ENCODE data around the gene TOMM40L.
A peak's percentile ranks its signal among the peaks of the same experiment; 100 is the strongest.

TOMM40L gene

DNA sequence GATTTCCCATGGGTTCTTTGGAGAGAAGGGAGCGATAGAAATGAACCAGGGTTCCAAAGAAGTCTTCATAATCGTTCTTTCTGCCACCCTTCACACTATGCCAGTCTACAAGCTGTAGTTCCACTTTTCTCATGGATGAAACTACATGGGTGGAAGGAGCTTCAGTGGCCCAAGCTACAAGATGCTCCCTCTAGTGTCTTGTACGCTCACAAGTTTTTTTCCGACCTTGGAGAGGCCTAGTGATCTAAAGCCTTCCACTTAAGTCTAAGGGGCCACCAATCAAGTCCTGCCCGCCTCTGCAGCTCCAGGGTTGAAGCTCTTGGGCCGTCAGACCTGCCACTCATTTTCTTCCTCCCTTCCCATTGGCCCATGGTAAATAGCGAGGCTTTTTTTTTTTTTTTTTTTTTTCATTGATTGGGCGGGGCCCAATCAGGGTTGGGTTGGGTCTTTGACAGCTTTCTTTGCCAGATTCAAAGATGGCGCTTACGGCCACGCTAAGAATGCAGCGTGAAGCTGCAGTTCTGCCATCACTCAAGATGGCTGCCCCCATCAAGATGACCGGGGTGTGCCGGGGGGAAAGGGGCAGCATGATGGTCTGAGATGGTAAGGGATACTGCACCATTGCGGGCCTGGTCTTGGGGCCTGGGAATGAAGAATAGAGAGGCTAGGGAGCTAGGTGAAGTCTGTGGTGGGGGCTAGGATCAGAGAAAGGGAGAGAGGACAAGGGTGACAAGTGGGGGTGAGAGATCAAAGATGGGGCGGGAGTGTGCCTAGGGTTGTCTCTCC lies at the start of gene TOMM40L:
TOMM40L (plus strand) TSS at position 527 of the 786 bp plus-strand sequence. CDS start 430 bp downstream, outside the sequence.
- peak; percentile 78 for DNase-seq (ENCODE audit: low read depth)

DNA sequence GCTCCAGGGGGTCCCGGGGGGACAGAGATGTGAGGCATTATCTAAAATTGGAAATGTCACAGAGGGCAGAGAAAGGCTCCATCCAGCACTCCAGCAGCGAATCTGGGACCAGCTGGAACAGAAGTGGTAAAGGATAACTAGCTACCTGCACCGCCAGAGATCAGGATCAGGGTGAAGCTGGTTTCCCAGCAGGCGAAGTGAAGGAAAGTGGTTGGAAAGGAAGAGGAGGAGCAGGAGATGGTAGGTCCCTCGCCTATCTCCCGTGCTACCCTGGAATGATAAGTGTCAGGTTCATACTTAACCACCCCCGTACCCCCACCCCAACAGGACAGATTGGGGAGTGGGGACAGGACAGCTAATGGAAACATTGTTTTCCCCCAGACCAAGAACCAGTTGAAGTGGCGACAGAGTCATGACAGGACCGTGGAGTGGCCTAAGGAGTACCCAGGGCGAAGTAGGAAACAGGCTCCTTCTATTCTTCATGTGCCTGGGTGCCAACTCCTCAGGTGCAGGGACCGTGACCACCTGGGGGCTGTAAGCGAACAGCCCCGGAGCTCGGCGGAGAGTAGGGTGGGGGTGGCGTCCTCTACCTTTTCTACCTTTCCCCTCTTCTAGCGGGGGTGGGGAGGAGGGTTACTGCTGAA lies 49.3 kb upstream of the TOMM40L start:
- DNase-seq (ENCODE audit: low read depth) = no peak

DNA sequence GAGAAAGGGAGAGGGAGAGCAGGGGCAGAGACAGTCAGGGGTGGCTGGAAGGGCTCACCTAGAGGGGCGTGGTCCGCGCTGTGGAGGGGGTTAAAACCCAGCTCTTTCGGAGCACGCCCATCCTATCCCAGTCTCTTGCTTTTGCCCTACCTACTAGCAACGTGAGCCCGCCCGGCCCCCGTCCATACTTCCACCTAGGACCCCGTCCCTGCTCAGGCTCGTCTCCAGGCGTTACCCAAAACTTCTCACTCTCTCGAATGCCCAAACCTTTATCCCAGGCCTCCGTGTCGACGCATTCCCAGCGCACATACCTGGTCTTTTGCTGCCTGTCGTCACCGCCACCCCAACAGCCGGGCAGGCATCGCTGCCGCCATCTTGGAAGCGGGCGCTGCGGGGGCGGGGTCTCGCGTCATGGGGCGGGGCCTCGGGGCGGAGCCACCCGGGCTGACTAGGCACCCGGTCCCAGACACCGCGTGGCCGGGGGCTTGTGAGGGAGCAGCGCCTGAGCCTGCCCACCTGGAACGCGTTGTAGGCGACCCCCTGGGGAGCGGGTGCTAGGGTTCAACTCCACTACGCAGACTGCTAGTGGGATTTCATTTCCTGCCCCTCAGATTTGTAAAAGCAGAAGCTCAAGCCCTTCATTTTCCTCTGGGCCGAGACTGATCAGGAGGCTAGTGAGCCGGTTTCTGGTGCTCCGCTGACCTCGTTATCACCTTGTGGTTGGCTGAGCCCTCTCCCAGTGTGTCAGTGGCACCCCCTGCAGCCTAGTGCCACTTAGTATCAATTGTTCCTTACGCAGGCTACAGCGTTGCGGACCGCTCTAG lies 48.5 kb upstream of the TOMM40L start, which contains the start of gene B4GALT3:
B4GALT3 (minus strand) TSS at position 396 of the 824 bp plus-strand sequence. CDS start 1,447 bp downstream, outside the sequence.
- peak; percentile 88 for DNase-seq (ENCODE audit: low read depth)

- DNase-seq (ENCODE audit: low read depth) = no peak
Measured at GRCh38 chr1:161177936-161178244, 48.0 kb upstream of the TOMM40L start.

DNA sequence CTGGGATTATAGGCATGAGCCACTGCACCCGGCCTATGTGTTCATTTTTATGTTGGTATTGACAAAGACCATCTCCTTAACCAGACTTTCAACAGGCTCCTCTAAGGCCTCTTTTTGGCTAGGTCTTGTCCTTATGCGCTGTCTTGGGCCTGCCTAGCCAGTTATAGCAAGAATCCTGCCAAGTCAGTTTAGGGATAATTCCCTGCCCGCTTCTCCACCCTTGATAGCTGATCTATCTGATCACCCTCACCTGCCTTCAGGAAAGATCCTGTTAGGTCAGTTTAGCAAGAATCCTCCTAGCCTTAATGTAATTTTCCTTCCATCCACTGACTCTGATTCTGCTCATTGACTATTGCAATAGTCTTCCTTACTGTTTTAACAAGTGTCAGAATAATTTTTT lies 46.2 kb upstream of the TOMM40L start:
- DNase-seq (ENCODE audit: low read depth) = no peak

- no peak for DNase-seq (ENCODE audit: low read depth)
Measured at GRCh38 chr1:161180639-161181038, 45.2 kb upstream of the TOMM40L start.

GRCh38 chr1:161182214-161182613 lies 43.6 kb upstream of the TOMM40L start:
- no peak for DNase-seq (ENCODE audit: low read depth)

DNA sequence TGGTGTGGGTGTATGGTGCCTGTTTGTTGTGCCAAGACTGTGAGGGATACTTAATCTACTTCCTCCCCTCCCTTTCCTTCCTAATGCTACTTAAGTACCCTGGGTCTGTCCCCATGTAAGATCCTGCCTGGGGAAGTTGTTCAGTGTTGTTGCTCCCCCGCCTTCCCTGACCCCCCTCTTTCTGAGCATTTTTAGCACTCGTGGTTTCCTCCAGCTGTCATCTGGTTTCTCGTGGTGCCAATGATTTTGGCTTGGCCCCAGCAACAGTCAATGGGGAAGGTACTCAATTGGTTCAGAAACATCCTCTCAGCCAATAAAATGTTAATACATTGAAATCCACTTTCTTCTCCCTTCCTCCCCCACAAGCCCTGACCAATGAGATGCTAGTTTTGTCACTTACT lies 40.6 kb upstream of the TOMM40L start:
- peak; percentile 56 for DNase-seq (ENCODE audit: low read depth)

DNA sequence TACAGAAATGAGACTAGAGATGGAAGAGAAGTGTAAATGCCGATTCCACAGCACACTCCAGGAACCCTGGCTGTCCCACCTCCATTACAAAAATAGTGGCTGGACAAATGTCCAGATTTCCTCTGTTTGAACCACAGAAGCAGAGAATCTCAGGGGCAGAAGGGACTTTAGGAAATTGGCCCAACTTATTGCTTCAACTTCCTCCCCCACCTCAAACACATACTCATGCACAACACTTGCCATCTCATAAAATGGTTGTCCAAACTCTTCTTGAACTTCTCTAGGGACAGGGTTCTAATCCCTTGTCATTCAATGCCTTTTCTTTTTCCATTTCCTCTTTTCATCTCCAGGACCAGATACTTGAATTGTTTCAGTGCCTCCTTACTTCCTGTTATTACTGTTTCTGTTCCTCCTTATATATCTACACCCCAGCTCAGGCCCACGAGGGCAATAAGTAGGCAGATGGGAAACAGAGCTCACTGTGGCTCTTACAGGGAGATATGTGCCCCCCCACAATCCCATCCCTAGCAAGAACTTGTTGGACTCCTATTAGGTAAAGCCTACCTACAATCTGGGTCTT lies 40.0 kb upstream of the TOMM40L start:
- no peak for DNase-seq (ENCODE audit: low read depth)

GRCh38 chr1:161187311-161187710 lies 38.5 kb upstream of the TOMM40L start:
- no peak for DNase-seq (ENCODE audit: low read depth)

DNA sequence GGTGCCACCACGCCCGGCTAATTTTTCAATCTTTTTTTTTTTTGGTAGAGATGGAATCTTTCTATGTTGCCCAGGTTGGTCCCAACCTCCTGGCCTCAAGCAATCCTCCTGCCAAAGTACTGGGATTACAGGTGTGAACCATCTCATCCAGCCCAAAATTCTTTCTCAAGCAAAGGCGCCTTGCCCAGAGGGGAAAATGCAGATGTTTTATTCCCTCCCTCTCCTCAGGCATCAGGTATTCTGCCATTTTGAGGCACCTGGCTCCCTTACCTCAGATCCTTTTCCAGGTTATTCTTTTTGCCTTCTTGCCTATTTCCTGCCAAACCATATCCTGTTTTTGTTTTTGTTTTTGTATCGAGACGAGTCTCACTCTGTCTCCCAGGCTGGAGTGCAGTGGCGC lies 37.5 kb upstream of the TOMM40L start:
- no peak for DNase-seq (ENCODE audit: low read depth)

DNA sequence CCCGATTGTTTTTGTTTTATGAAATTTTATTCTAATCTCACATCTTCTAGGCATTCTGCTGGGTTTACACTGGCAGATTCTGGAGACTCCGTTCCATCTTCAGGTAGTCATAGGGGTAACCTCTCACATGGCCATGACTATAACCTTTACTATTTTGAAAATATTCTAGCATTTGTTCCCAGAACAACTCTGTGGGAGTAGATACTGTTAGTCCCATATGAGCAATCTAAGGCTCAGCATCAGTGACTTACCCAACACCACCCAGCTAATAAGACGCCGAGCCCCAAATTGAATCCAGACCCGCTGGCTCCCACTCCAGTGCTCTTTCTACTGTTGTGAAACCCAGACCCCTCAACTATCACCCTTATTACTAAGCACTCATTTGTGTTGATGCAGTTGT lies 36.8 kb upstream of the TOMM40L start:
- DNase-seq (ENCODE audit: low read depth) = no peak

DNA sequence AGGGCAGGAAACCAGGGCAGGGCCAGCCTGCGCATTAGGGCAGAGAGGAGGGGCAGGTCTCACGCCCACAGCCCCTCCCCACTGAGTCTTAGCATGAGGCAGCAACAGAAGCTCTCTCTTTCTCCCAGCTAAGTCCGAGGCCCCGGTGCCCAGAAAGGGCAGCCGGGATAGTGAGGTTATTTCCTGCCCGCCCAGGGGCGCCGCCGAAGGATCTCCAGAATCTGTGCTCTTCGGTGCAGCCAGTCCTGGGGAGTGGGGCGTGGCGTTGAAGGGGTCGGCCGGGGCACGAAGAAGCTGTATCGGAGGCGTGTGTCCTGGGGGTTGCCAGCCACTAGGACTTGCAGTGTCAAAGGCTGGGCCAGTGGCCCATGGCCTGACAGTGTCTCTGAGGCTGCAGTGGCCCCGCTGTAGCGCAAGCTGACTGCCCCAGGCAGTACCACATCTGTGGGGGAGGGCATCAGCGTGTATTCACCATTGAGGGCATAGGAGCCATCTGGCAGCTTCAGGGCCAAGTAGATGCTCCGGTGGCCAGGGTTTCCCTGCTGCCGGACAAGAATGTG lies 34.8 kb upstream of the TOMM40L start:
- no peak for DNase-seq (ENCODE audit: low read depth)

- no peak for DNase-seq (ENCODE audit: low read depth)
Measured at GRCh38 chr1:161191971-161192370, 33.9 kb upstream of the TOMM40L start.

DNA sequence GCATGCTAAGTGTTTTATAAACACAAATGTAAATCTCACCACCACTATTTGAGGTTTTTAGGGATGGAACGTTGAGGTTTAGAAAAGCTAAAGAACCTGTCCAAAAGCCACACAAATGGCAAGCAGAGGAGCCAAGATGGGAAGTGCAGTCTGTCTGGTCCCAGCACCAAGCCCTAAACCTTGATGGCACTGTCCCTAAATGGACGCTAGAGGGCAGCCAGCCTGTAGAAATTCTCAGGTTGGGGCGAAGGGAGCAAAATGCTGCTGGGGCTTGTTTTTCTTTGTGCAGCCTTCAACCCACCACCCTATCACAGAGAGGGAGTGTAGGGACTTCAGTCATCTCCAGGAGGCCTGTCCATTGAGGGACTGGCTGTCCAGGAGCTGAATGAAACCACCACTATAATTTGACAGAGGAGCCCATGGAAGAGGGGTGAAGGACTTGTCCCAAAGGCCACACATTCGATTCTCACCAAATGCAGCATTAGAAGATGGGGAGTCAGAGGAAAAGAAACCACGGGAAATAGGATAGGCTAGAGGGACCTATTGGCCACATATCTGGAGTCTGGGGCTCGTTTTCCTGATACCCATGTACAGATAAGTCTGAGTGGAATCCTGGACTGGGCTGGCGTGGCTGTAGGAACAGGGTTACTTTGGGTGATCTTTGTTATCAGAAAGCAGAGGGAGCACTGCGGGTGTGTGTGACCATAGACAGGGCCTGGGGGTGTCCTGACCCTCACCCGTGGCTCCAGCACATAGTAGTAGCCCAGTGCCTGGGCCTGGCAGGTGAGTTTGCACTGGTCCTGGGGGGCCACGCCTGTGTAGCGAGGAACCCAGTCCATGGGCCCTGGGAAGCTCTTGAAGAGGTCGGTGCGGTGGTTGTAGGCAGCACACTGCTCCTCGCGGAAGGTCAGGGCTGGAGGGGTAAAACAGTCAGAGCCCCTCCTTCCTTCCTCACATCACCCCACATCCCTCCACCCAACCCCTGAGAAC lies 33.1 kb upstream of the TOMM40L start:
- peak; percentile 52 for DNase-seq (ENCODE audit: low read depth)

DNA sequence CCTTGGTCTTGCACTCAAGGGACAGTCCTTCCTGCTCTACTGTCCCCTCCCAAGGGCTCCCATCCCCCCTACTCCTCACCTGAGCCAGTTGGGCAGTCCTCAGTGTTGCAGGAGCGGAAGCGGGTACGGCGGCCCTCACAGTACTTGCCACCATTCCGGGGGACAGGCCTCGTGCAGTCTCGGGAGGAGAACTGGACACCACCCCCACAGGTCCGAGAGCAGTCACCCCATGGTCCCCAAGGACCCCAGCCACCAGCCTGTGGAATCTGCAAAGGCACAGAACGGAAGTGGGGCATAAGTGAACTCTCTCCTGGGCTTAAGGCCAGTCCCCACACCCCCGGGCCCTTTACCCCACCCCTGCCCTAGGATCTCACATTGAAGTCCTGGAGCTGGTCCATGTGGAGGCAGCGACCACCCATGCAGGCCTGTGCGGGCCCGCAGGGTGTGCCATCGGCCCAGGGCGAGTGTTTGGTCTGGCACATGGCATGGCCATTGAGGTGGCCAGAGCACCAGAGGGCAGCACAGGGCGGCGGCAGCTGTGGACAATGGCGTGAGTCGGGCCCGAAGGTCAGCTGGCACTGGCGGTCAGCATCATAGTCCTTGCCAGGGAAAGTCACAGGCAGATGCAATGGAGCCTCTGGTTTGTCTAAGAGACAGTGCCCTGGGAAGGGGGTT lies 32.2 kb upstream of the TOMM40L start:
- no peak for DNase-seq (ENCODE audit: low read depth)

- no peak for DNase-seq (ENCODE audit: low read depth)
Measured at GRCh38 chr1:161195171-161195570, 30.7 kb upstream of the TOMM40L start.

DNA sequence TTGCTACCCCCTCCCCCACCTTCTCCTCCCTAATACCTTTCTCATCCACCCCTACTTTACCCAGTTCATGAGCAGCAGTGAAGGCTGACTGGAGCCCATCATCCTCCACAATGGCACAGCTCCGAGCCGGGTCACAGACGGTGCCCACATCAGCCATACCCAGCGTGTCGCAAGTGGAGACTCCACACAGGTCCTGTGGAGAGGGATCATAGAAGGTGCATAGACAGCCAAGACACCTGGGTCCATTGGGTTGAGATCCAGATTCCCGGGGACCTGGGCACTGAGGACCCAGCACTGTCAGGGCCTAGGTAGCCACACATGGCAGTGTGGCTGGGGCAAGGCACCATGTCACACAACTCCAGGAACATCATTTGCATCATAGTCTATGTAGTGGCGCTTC lies 29.7 kb upstream of the TOMM40L start:
- no peak for DNase-seq (ENCODE audit: low read depth)

DNA sequence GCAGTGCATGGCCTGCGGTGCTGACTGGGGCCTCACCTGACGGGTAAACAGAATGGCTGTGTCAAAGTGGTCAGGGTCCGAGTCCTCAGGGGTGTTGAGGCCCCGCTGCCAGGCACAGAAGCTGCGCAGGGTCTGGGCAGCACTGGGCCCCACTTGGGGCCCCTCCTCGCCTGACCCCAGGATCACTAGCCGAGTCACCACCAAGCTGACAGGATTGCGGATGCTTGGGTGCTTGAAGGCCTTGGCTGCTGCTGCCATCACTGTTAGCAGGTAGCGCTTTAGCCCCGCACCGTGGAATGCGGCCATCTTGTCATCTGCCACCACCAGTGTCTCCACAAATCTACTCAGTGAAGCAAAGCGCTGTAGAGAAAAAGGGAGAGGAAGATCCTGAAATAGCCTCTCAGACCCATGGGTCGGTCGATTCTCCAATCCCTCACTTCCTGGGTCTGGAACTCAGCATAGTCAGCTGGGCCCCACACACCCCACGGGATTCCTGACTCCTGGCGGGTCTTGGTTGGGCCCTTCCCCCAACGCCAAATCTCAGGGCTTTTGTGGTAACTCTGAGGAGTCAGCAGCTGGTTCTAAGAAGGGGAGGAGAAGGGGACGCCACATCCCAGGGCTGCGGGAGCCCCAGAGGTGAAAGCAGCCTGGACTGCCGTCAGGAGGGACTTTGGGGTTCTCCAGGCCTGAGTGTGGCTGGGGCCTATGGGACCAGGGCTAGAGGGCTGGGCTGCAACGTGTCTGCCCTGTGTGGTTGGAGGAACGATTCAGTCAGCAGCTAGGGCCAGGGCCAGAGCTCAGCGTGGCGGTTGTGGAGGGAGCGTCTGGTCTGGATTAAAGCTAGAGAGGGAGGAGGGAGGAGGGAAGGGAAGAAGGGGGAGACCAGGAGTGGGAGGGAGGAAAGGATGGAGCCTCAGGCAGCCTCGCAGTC lies 29.1 kb upstream of the TOMM40L start:
- no peak for DNase-seq (ENCODE audit: low read depth)
